Thoracic aorta endothelial cell (primary cell): ENCODE results near the gene C10orf120. TPM values are rescaled to one million over a fixed set of nuclear protein-coding genes. Genes with fewer than 3 reads are reported as not detected.

Experiments used
- total RNA-seq: library from RNA; depleted of rRNA; stranded (reverse); fragments of >200 nt; gene quantifications from 2 replicates; pipeline ENCODE4 v1.2.3, GENCODE V29; 2012

C10orf120 gene
- not detected in 2 replicates for total RNA-seq

DNA sequence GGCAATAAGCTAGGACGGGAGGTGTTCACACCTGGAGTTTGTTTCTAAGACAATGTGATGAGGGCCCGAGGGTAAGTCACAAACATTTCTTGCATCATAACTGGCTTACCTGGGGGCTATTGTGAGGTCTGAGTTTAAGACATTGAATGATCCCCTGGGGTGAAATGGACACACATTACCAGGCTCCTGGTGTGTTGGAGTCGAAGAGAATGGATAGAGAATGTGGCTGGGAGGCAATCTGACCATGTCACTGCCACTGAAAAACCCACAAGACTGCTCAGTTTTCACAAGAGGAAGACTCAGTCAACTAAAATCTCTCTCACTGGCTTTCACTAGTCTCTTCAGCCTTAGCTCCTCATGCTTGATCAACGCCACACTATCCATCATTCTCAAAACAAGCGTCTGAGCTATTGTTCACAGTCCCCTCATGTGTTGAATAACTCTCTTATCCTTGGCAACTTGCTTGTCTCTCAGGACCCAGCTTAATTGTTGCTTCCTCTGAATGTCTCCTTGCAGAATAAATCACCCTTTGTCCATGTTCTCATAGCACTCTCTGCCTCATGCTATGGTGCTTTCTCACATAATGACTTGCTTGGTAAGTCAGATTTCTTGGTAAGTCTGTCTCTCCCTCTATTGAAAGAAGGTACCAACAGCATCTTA is at the start of gene C10orf120:
TSS of gene C10orf120 (minus strand) at position 51 of the 660 bp plus-strand sequence. CDS start 56 bp downstream, outside the sequence.

Other genes with a start within 250 kb of the C10orf120 start
- not detected in 2 replicates for gene ARMS2, start 245.2 kb downstream of the C10orf120 start, total RNA-seq
- 22.4 and 37.0 TPM in 2 replicates for gene HTRA1, start 238.3 kb downstream of the C10orf120 start, total RNA-seq
- gene DMBT1, start 139.1 kb downstream of the C10orf120 start, total RNA-seq: not detected in 2 replicates
- 2.1 TPM in 2 replicates for gene CUZD1, start 146.0 kb upstream of the C10orf120 start, total RNA-seq
- 10.6 and 14.1 TPM in 2 replicates for gene FAM24B, start 179.7 kb upstream of the C10orf120 start, total RNA-seq
- not detected in 2 replicates for gene FAM24A, start 210.8 kb upstream of the C10orf120 start, total RNA-seq